Muscle layer of duodenum (tissue), 2 donors: ENCODE results near the gene ATP10A.

ENCODE experiments used
- H3K27ac ChIP-seq: one replicate; pipeline ENCODE4 v1.7.0; 2013; ENCODE audit warnings: mild to moderate bottlenecking, low read length
- H3K27me3 ChIP-seq: one replicate; pipeline ENCODE4 v1.7.0; 2013; ENCODE audit warnings: low read depth, mild to moderate bottlenecking, control low read depth, low read length
- H3K36me3 ChIP-seq, 2 donors: one replicate each; pipeline ENCODE4 v1.7.0; 2013; ENCODE audit warnings: low read length in 2 of 2, control low read depth in 1 of 2, mild to moderate bottlenecking in 1 of 2; ENCODE audit not compliant: insufficient read depth in 2 of 2, control insufficient read depth in 1 of 2
- H3K4me1 ChIP-seq, 2 donors: one replicate each; pipeline ENCODE4 v1.7.0; 2013; ENCODE audit warnings: low read length in 2 of 2, mild to moderate bottlenecking in 2 of 2, control low read depth in 1 of 2, moderate library complexity in 1 of 2; ENCODE audit not compliant: insufficient read depth in 2 of 2, control insufficient read depth in 1 of 2
- H3K4me3 ChIP-seq, 2 donors: one replicate each; pipeline ENCODE4 v1.7.0; 2013; ENCODE audit warnings: low read length in 2 of 2, low read depth in 1 of 2, mild to moderate bottlenecking in 1 of 2
- H3K9me3 ChIP-seq, 2 donors: one replicate each; pipeline ENCODE4 v1.7.0; 2013; ENCODE audit warnings: low read length in 2 of 2, control low read depth in 1 of 2, mild to moderate bottlenecking in 1 of 2; ENCODE audit not compliant: control insufficient read depth in 1 of 2
- donor health status: healthy.

The ATP10A gene

DNA sequence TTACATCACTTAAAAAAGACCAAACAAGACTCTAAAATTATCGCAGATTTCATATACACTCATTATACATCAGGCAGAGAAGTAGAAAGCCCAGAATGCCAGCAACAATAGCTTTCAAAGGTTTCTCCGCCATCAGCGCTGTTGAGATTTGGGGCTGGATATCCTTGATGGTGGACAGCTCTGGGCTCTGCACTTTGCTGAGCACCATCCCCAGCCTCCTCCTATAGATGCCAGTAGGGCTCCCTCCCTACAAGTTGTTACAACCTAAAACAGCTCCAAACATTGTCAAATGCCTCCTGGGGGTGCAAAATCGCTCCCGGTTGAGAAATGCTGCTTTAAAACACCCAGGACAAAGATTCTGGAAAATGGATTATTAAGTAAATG is 73.5 kb downstream of the ATP10A start:
- Histone ChIP-seq H3K9me3 (no peaks in the 10 kb centered on the region), H3K4me3 (no peak overlapping the region), H3K36me3 (no peaks in the 10 kb centered on the region), H3K27ac (peak overlapping the region; percentile 74), H3K4me1 (peaks cover 5 to 13% of the 10 kb centered on the region in 2 donors), H3K27me3 (no peaks in the 10 kb centered on the region)

DNA sequence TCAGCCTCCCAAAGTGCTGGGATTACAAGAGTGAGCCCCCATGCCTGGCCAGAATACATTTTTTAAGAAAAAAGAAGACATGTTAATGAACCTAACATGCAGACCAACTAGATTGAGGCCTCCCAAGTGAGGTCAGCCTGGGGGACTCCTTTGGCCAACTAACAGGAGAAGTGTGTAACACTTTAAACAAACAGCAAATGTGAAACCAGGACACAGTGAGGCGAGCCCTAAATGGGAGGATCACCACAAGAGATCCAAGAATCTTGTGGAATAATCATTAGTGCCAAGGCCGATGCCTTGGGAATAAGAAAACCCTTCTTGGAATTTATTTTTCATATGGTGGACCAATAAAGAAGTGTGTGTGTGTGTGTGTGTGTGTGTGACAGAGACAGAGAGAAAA is 73.9 kb downstream of the ATP10A start:
- H3K36me3 ChIP-seq, result no peaks in the 10 kb centered on the region
- H3K4me1 ChIP-seq, result peaks cover 5 to 13% of the 10 kb centered on the region in 2 donors
- no peak overlapping the region for H3K4me3 ChIP-seq
- no peaks in the 10 kb centered on the region for H3K27me3 ChIP-seq
- no peaks in the 10 kb centered on the region for H3K9me3 ChIP-seq
- H3K27ac ChIP-seq, result peak overlapping the region; percentile 74

DNA sequence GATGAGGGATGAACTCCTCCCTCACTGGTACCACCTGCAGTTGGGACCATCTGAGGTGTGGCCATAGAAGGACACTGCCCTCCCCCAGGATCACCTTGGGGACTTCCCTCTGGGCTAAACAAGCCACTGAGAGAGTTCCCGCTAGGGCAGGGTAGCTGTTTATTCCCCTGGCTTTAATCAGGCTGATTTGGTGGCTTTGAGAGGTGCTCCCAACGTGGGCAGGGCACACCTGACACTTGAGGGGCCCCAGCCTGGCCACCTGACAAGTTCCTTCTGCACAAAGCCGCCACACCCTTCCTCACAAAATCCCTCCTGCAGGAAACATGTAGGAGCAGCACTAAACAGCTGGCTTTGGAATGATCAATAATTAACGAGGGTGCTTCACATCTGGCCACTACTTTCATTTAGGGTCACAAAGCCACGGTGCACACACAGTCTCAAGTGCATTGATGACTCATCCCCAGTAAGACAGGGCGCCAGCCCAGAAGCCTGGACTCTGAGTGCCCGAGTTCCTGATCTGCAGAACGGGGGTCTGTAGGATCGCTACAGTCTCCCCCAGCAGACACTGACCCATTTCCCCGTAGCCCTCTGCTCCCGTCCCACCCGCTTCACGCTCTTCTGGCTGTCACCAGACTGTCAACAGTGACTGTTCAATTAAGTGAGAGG is 75.1 kb downstream of the ATP10A start:
- H3K36me3 ChIP-seq, result no peaks in the 10 kb centered on the region
- peak overlapping the region; percentile 46 for H3K27ac ChIP-seq
- H3K4me3 ChIP-seq, result no peak overlapping the region
- no peaks in the 10 kb centered on the region for H3K27me3 ChIP-seq
- peaks cover 5 to 17% of the 10 kb centered on the region in 2 donors for H3K4me1 ChIP-seq
- H3K9me3 ChIP-seq, result no peaks in the 10 kb centered on the region

DNA sequence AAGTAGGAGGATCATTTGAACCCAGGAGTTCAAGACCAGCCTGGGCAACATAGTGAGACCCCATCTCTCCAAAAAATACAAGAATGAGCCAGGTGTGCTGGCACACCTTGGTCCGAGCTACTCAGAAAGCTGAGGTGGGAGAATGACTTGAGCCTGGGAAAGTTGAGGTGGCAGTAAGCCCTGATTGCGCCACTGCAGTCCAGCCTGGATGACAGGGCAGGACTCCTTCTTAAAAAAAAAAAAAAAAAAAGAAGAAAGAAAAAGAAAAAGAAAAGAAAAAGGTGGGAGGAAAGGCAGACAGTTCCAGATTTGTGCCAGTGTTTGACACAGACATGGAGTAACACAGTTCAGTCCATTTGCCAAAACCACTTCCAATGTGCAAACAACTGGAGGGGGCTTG is 75.7 kb downstream of the ATP10A start:
- no peaks in the 10 kb centered on the region for H3K27me3 ChIP-seq
- no peaks in the 10 kb centered on the region for H3K9me3 ChIP-seq
- no peak overlapping the region for H3K4me3 ChIP-seq
- no peaks in the 10 kb centered on the region for H3K36me3 ChIP-seq
- H3K27ac ChIP-seq, result no peak overlapping the region
- H3K4me1 ChIP-seq, result peaks cover 5 to 17% of the 10 kb centered on the region in 2 donors

DNA sequence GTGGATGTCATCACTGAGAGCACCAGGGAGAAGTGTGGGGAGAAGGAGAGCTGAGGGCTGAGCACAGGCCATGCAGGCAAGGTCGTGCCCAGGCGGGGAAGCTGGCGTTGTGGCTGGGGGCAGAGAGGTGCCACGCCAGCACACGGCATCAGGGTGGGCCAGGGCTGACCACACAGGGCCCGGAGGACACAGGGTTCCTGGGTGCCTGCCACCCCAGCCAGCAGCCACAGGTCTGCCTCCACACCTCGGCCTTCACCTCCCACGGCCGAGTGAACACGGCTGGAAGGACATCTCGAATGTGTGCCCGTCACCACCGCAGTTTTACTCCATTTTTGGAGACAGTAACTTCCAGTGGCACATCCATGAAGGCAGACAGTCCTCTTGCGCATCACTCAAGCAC is 77.1 kb downstream of the ATP10A start:
- no peak overlapping the region for H3K4me3 ChIP-seq
- H3K9me3 ChIP-seq, result no peaks in the 10 kb centered on the region

DNA sequence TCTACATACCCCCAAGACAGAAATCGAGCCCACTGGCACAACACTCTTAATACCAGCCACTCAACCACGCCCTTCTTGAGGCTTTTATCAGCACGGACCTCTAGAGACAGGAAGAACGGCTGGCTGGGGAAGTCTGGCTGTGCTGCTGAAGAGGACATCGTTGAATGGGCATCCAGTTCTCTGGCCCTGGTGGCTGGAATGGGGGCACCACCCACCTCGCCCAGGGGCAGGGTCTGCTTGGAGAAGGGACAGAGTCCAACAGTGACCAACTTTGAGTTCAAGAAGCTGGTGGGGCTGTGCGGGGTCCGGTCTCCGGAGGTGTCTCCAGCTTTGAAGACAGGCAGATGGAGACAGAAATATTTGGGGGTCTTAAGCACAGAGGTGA is 77.5 kb downstream of the ATP10A start:
- Histone ChIP-seq H3K4me3 (no peak overlapping the region), H3K9me3 (no peaks in the 10 kb centered on the region), H3K27ac (no peak overlapping the region), H3K36me3 (peaks cover 0 to 2% of the 10 kb centered on the region in 2 donors), H3K27me3 (no peaks in the 10 kb centered on the region), H3K4me1 (peaks cover 5 to 17% of the 10 kb centered on the region in 2 donors)

More for the DNA sequence above, 77.1 kb downstream of the ATP10A start:
- H3K4me1 ChIP-seq, result peaks cover 5 to 17% of the 10 kb centered on the region in 2 donors
- H3K27ac ChIP-seq, result no peak overlapping the region
- no peaks in the 10 kb centered on the region for H3K36me3 ChIP-seq
- H3K27me3 ChIP-seq, result no peaks in the 10 kb centered on the region

DNA sequence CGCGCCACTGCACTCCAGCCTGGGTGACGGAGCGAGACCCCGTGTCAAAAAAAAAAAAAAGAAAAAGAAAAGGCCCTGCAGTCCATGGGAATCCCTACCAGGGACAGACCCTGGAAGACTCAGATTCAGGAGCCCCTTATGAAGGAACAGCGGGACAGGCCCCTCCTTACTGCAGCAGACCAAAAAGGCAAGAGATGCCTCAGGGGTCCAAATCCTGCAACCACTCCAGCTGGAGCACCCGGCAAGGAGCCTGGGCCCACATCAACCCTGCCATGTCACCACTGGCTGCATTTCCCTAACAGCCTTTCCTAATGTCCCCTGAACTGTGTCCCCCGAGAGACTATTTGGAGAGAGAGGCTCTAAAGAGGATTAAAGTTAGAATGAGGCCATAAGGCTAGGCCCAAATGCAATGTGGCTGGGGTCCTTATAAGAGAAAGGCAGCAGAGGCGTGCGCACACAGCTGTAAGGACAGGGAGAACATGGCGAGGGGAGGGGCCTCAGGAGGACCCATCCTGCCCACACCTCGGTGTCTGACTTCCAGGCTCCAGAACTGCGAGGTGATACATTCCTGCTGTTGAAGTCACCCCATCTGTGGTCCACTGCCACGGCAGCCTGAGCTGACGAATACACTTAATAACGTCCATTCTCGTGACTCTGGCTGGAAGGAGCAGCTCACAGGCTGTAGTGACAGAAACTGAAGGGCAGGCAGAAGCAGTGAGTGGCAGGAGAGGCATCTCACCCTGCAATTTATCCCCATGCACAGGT is 78.1 kb downstream of the ATP10A start:
- Histone ChIP-seq H3K27me3 (no peaks in the 10 kb centered on the region), H3K4me1 (peaks cover 5 to 17% of the 10 kb centered on the region in 2 donors), H3K9me3 (no peaks in the 10 kb centered on the region), H3K4me3 (no peak overlapping the region), H3K27ac (no peak overlapping the region), H3K36me3 (peaks cover 0 to 8% of the 10 kb centered on the region in 2 donors)

DNA sequence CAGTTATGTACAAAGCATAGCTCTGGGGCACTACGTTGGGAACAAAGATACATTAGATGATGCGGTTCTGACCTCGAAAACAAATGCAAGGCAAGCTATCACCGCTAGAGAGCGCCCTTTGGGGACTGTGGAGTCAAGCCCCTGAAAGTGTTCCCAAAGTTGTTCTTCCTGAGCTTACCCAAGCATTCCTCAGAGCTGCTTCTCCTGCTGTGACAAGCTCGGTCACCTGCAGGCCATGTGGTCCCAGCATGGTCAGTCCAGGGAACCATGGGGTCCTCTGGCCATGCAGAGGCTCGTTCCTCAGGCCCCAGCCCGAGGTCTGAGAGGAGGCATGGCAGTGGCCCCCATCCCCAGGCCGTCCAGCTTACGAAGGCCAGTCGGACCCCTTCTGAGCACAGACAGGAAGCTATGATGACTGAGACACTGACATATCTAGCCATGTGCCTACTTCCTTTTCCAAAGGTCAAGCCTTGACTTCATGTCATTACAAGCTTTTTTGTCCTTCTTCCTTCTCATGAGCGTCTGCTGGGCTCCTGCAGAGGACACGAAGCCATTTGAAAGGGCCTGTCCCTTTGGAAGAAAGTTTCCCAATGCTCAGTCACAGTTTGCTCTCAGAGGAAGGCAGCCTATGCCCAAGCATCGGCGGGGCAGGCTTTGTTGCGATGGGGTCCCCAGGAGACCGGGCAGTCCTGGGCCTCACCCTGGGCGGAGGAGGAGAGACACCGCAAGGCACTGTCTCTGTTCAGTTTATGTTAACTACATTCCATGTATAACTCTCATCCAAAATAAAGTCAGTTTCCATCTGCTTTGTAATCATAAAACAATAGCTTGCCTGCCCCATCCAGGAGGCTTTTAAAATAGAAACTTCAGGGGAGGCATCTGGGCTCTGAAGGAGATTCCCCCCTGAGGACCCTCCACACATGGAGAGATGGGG is 79.3 kb downstream of the ATP10A start:
- Histone ChIP-seq H3K4me1 (peaks cover 5 to 17% of the 10 kb centered on the region in 2 donors), H3K9me3 (no peaks in the 10 kb centered on the region), H3K27me3 (no peaks in the 10 kb centered on the region), H3K4me3 (no peak overlapping the region), H3K27ac (no peak overlapping the region), H3K36me3 (peaks cover 0 to 10% of the 10 kb centered on the region in 2 donors)

DNA sequence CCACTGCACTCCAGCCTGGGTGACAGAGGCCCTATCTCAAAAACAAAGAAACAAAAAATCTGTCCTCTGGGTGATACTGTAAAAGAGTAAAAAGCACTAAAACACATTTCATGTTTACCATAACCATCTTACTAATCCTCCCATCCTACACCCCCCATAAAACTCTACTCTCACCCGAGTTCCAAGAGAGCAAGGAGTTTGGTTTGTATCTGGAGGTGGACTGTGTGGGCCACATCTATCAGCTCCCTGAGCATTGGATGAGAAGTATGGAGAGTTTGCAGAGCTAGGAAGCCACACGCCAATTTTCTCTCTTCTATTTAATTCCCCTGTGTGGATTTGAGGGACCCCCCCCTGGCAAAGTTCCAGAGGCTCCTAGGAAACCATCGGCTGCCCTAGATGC is 80.0 kb downstream of the ATP10A start:
- no peaks in the 10 kb centered on the region for H3K9me3 ChIP-seq
- H3K36me3 ChIP-seq, result peaks cover 0 to 10% of the 10 kb centered on the region in 2 donors
- H3K4me1 ChIP-seq, result peaks cover 5 to 17% of the 10 kb centered on the region in 2 donors
- no peaks in the 10 kb centered on the region for H3K27me3 ChIP-seq
- no peak overlapping the region for H3K27ac ChIP-seq
- no peak overlapping the region for H3K4me3 ChIP-seq

DNA sequence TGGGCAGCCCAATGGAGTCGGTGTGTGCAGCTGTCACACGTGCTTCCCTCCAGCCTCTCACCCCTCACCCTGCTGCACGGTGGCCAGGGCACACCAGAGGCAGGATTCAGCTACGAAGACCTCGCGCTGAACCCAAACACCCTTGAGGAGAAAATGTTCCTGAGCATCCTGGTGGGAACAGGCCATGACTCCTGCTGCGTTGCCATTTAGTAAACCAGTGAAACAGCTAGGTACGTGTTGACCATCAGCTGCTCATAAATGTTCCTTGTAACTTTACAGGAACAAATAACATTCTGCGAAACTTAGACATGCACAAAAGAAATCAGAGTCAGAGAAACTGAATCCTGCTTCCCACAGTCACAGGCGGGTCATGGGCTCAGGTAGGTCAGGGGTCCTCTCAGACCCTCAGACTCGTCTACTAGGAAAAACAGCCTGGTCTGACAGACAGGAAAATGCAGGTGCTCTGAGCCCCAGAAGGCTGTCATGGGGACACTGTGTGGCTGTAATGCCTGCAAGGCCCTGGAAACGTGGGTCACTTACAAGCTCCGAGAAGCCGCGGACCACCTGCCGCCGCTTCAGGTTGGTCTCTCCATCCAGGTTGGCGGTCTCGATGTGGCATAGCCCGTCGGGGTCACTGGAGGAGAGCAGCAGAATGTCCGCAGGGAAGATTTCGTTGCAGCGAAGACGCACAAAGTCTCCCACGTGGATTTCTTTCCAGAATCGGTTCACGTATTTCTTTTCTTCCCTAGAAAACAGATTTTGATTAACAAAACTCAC is 82.5 kb downstream of the ATP10A start:
- Histone ChIP-seq H3K36me3 (peaks cover 0 to 10% of the 10 kb centered on the region in 2 donors), H3K27ac (no peak overlapping the region), H3K9me3 (no peaks in the 10 kb centered on the region), H3K4me1 (peaks cover 0 to 5% of the 10 kb centered on the region in 2 donors), H3K4me3 (no peak overlapping the region), H3K27me3 (no peaks in the 10 kb centered on the region)
